GM21381 (cell line): ENCODE data around the gene PPP2R2C.

Source experiments
- ATAC-seq: cut with Tn5 transposase; IDR thresholded peaks from one replicate; pipeline ENCODE4 v1.9.1; 2021; ENCODE audit warnings: mild to moderate bottlenecking, moderate library complexity; ENCODE audit not compliant: unreplicated experiment

Gene PPP2R2C

DNA sequence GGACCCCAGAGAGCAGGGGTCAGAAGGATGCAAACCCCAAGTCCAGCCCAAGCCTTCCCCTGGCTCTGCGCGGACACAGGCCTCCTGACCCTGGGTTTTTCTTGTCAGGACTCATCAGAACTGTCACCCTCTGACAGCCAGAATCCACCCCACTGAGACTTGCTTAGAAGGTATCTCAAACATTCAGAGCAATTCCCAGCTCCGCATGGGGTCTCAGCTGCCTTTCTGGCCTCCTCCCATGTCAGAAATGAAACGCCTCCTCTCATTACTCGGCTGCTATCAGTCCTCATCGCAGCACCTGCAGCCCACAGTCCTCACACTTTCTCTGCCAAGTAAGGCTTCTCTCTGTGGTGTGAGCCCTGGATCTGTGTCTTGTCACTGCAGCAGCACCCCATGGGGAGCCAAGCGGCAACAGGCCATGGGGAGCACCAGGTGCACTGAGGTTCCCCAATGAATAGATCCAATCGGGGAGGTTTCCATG is 105.0 kb downstream of the PPP2R2C start:
- no peak for ATAC-seq

DNA sequence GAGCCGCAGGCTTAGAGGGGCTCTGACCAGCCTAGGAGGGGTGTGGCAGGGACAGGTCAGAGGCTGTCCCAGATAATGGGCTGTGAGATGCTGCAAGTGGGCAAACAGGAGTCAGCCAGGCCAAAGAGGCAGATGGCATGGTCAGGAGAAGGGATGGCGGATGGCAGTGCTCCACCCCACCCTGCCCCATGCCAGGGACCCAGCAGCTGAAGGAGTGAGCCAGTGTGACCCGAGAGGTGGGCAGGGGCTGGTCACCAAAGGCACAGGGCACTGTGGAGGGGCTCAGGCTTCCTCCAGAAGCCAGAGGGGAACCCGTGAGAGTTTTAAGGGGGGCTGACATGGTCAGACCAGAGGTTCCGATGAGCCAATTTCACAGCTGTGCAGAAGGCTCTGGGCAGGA is 105.8 kb downstream of the PPP2R2C start:
- no peak for ATAC-seq

DNA sequence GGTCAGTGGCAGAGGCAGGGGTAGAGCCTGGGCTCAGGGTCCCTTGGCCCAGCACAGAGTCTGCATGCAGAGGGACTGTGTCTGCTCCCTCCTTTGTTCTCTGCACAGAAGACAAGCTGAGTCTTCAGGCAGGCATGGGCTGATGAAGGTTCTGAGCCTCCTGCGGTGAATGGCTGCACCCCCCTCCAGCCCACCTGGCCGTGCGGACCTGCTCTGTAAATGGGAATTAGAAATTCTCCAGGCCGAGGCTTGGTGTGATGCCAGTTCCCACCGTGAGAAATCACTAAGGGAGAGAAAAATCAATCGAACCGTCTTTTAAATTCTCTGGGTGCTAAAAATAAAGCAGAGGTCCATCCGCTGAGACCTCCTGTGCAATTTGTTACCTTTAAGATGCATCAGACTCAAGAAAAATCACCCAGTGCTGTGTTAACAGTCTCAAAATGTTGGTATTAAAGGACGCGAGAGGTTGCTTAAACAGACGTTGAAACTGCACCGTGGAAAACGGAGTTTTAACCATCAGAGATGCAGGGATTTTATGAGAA is 106.8 kb downstream of the PPP2R2C start:
- ATAC-seq: no peak

DNA sequence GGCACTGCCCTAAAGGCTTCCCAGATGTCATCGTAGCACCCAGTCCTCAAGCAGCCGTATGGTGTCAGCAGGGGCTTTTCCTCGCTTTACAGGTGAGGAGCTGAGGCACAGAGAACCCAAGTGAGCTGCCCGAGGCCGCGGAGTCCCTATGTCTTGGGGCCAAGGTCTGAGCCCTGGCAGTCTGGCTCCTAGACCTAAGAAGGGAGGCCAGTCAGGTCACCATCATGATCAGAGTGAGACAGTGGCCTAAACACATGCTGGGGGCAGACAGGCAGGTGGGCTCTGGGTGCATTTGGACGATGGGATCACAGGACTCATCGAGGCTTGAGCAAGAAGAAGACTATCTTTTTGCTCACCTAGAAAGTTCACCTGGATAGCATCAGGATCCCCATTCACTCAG is 107.8 kb downstream of the PPP2R2C start:
- ATAC-seq: no peak

DNA sequence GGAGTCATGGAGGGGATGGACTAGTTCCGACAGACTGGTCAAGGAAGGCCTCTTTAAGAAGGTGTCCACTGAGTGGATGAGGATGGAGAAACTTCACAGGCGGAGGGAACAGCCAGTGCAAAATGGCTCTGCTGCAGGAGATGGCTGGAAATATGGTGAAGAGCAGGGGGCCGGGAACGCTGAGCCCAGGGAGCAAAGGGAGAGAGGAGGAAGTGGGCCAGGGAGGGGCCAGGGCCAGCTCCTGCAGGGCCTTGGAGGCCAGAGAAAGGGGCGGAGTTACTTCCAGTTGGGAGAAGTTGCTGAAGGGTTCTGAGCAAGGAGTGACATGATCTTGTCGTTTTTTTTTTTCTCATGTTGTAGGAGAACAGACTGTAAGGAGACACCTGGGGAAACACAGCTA is 108.3 kb downstream of the PPP2R2C start:
- no peak for ATAC-seq

DNA sequence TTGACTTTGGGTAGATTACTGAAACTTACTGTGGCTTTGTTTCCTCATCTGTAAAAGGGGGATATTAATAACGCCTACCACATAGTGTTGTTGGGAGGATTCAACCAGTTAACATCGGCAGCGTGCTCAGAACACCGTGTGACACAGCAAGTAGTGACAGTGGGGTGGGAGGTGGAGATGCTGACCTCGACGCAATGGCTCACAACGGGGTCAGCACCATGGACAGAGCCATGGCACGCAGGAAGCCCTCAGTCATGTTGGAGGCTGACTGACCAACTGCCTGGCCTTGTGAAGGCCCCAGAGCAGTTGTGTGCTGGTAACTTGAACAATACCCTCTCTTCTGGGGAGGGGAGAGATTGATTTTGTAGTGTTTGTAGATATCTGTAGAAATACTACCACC is 109.5 kb downstream of the PPP2R2C start:
- ATAC-seq: no peak

DNA sequence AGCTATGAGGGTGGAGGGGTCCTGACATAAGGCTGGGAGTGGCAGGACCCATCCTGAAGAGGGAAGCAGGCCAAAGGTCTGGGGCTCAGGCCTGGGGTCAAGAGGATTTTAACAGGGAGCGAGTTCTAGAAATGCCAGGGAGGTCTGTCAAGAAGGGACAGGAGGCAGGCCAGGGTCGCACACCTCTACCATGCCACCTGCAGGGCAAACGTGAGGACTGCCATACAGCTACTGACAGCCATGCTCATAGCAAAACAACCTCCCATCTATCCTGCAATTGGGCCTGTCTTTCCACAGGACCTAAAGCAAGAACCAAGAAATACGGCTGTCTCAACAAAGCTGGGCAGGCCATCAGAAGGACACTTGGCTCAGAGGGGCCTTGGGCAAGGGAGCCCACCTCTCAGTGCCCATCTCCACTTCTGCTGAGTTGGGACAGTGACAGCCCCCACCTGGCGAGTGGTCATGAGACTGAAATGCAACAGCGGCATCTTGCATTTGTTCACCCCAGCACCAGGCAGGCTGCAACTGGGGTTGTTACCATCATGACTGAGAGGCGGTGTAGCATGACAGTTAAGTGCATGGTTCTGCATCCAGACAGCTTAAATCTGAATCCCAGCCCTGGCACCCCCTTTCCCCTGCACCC is 110.0 kb downstream of the PPP2R2C start:
- no peak for ATAC-seq

DNA sequence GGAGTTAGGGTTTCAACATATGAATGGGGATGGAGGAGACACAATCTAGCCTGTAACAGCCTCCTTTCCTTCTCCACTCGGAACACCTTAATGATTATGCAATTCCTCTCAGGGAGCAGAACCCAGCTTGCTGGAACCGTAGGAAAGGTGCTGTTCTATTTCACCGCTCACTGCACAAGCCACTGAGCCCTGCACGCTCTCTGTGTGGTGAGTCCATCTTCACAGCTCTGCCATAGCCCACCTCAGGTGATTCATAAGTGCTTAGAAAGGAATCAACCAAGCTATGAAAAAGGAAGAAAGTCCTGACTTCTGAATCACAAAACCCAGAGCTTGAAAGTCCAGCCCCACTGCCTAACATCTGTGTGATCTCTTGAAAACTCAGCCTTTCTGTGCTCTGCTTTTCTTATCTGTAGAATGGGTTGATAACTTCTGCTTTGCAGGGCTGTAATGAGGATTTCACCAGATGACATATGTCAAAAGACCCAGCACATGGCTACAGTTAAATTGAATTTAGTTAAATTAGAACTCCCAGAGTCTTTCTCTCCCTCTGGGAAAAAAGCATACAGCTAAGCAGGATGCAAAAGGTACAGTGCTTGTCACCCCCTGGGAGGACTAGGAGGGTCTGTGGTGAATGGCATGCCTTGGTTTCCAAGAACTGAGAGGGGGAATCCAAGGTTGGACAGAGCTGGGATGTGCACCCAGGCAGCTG is 111.2 kb downstream of the PPP2R2C start:
- no peak for ATAC-seq

DNA sequence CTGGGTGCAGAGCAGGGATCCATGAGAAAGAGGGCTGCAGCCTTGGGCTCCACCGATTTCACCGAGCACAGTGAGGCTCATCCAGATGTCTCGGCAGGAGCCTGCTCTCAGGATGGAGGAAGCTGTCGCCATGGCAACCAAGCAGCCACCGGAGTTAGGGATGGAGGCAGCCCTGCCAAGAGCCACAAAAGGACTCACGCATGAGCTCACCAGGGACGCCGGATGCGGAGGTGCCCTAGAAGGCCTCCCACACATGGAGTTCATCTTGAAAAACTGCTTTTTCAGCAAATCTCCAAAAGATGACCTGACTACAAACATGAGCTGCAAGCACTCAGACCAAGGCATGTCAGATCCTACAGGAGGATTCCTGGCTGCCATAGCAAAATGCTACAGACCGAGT is 112.0 kb downstream of the PPP2R2C start:
- no peak for ATAC-seq

DNA sequence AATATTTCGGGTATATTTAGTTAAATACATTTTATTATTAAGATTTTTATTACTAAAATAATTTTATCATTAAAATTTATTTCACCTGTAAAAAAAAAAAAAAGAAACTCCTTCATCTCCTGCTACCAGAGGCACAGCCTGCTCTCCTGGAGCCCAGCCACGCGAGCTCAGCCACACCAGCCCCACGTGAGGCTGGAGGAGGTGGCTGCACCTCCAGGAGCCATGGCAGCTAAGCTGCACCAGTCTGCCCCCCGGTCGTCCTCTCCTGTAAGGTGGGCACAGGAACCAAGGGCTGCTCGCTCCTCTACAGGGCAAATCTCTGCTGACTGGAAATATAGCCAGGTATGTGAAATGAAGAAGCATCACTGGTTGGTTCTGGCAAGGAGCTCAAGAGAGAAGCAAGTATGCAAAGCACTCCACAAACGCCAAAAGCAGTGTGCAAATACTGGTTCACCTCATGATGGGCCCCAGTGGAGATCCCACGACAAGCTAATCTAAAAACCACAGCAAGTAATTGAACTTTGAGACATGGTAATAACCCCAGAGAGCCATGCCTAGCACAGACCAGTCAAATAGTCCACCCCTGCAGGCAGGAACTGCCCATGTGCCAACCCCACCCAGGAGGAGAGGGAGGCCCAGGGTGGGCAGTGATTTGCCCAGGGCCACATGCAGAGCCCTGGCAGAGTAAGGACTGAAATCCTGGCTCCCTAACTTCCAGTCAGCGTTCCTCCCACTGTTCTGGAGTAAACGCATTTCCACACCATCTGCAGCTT is 112.7 kb downstream of the PPP2R2C start:
- no peak for ATAC-seq

DNA sequence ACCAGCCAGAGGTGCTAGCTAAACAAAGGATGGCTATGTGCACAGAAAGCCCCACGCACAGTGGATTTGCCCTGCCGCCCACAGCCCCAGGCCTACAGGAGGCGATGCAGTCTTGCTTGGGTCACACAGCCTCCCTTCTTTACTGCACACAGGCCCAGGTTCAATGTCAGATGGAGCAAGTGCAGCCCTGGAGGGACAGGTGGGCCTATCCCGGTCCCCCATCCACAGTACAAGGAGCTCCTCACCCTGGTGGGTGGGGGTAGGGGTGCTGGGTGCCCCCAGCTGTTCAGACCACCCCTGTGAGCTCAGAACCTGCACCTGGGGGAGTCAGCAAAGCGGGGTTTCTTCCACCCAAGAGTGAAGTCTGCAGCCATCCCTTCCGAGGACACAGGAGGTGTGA is 114.9 kb downstream of the PPP2R2C start:
- no peak for ATAC-seq

DNA sequence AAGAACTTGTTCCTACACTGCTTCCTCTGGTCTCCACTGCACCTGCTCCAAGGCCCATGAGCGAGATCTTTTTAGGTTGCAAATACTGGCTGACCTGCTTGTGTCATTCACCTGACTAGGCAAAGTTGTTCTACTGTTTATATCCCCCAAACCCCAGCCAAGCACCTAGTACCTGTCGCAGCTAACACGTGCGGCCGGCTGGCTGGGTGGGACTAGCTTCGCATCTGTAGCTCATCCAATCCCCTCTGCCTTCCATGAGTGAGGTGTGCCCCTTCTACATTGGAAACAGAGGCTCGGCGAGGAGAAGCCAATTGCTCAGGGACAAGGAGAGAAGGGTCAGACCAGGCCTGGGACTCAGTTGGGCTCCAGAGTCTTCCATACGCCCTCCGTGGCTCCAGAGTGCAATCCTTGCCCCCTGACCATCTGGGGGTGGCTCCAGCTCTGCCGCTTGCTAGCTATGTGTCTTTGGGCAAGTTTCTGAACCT is 116.3 kb downstream of the PPP2R2C start:
- no peak for ATAC-seq

DNA sequence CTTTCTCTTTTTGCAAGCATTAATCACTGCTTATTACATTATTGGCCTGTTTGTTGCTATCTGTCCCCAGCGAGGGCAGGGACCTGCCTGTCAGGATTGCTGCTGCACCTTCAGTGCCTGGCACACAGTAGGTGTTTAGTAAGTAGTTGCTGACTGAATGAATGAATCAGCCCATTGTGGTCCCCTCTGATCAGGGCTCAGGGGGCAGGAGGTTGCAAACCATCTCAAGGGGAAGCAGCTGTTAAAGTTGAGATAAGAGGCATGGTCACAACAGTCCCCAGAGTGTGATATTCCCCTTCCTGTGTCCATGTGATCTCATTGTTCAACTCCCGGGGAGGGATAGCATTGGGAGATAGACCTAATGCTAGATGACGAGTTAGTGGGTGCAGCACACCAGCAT is 117.4 kb downstream of the PPP2R2C start:
- no peak for ATAC-seq

DNA sequence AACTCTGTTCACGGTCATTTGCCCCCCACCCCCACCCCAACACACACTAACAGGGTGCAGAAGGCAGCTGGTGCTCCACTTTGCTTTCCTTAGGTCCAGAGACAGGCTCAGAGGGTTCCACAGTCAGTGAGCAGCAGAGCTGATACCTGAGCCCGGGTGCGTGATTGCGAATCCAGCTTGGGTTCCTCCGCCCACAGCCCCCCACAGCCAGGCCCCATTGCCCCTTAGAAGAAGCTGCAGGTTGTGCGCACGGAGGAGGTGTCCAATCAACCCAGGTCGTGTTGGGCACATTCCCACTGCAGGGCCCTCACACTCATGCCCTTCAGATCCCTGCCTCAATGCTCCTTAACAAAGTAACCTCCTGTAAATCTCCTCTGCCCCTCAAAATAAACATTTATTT is 117.8 kb downstream of the PPP2R2C start:
- no peak for ATAC-seq

DNA sequence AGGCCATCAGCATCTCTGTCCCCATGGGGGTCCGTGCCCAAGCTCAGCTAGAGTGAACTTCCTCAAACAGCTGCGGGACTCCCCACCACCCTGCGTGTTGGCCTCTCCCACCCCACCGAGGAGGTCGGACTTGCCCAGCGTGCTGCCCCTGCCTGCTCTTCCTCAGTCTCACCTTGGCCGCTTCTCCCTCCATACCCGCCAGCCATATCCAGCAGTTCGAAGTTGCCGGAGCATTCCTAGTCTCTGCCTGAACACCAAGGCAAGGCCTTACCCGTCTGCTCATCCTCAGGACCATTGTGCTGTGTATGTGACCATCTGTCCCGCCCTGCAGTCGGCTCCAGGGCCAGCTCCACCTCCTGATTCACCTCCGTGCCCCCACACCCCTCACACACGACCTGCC is 118.3 kb downstream of the PPP2R2C start:
- ATAC-seq: no peak

DNA sequence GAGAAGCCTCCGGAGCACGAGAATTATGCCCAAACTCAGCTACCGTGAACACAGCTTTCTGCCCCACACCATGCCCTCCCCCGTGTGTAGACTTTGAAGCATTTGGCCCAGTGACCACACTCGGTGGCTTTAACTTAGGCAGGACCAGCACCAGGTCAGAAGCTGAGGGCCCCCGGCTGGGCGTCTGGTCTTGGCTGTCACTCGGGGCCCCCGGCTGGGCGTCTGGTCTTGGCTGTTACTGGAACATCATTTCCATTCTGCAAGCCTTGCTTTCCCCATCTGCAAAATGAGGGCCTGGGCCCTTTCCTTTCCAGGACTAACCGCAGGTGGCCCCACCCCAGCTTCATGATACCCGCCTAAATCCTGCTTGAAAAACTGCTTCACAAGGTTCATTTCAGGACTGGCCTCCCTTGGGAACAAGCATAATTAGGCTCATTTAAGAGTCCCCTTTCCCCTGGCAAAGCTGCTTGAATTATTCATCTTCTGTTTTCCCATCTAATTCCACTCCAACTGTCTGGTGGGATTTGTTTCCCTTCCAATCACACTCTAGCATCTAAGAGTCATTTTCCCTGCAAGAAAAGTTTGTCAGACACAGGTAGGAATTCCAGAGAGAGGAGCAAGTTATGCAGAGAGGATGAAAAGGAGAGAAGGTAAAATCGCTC is 120.3 kb downstream of the PPP2R2C start:
- no peak for ATAC-seq

DNA sequence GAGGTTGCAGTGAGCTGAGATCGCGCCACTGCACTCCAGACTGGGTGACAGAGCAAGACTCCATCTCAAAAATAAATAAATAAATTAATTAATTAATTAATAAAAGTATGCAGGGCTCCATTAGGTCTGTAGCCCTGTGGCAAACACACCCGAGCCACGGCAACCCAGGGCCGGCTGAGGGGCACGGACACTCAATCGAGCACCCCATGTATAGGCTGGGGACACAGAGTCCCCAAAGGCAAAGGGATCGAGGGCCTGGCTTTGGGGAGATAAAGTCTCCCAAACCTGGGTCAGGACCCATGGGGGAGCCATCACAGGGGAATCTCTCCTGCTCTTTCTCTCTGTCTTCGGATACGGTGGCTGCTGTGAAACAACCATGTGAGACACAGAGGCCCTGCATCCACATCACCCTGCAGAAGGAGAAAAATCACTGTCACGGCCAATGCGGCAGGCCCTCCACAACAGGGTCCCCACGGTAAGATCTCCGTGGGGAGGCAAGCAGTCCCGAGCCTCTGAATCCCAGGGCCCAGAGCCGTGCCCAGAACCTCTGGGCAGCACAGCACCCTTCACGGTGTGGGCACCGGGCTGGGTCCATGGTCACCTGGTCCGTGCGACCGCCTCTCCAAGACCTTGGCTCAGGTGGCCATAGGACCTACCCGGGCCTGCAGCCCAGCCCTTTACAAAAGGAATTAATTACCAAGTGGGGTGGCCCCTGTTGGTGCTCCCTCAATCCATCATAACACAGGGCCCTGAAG is 121.0 kb downstream of the PPP2R2C start:
- no peak for ATAC-seq

DNA sequence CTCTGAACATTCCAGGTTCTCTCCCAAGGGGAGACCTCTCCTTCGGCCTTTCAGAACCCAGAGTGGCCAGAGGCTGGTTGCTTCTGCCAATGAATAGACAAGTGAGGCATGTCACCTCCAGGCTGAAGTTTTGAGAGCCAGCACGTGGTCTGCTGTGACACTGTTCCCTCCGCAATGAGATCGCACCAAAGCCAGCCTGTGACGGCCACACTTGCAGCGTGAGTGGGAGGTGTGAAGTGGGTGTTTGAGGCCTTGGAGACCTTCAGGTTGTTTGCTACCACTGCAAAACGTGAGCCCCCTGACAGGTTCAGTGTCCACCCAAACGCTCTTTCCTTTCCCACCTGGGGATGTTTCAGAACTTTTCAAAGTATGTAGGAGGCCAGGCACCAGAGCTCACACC is 121.8 kb downstream of the PPP2R2C start:
- ATAC-seq: no peak

DNA sequence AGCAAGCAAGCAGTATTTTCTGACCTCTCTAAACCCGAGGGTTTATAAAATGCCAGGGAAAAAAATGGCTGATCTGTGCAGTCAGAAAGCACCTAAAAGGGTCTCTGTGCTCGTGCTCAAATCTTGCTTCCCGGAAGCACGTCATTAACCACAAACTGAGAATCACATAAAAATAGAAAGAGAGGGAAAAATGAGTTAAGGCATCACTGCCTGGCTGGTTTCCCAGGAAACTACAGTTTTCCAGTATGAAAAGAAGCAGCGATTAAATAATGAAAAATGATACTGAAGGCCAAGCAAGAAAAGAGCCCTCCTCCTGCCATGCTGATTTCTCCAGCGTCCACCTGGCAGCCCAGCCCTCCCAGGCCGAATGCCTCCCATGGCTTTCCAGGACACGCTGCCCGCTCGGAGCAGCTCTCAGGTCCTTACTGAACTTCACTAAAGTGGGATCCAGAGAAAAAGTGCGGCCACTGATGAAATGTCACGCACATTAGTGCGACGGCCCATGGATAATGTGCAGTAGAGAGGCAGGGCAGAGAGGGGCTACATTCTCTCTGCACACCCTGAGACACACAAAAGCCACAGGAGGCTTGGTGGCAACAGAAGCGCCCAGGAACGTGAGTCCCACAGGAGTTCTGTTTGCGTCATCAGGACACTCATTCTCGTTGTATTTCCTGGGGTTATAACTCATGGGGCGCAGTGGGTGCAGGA is 122.4 kb downstream of the PPP2R2C start:
- no peak for ATAC-seq

DNA sequence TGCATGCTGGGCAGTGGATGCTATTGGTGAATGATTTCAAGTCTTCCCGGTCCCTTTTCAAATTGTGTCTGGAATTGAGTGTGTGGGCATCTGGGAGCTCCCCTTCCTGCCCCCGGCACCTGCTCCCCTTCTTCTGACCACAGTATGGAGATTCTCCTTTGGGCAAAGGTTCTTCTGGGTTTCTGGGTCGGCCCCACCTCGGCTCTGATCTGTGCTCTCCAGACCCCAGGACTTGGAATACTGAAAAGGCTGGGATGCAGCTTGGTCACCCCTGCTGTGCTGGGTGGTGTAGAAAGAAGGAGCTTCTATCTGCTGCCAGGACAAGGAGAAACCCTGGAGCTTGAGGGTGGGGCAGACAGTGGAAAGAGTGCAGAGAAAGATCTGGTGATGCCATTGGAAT is 124.0 kb downstream of the PPP2R2C start:
- no peak for ATAC-seq
